Measurements from ENCODE around the gene SEMA5A. TPM values are rescaled to one million over a fixed set of nuclear protein-coding genes. Genes with fewer than 3 reads are reported as not detected.

The SEMA5A gene
- total RNA-seq, 4 donors from 2014 or later, result 0.46 to 3.2 (median 1.7) TPM

- Histone ChIP-seq H3K27ac (no peak overlapping the region), H3K4me1 (no peaks in the 10 kb centered on the region), H3K36me3 (no peaks in the 10 kb centered on the region), H3K4me3 (no peak overlapping the region), H3K27me3 (no peaks in the 10 kb centered on the region), H3K9me3 (no peaks in the 10 kb centered on the region)
- DNase-seq (no peak), ATAC-seq (no peak)
- intact Hi-C loops (cut with DNase I; ENCODE audit: low total_unique reads), result no loop called here
- TF ChIP-seq CTCF (IDR thresholded peaks at IDR 0.05 in 4 of 5, conservative IDR thresholded peaks at IDR 0.05 in 1 of 5) (no peak), POLR2A (IDR thresholded peaks at IDR 0.05) (no peak)
- in situ Hi-C loops (cut with MboI; ENCODE audit: low sequenced_read_pairs in 4 of 4), result loop anchor here in 1 of 4 donors (25.0 kb wide), 1 partner anchor 175 kb away; the partner anchor contains the start of gene SEMA5A
Observed at GRCh38 chr5:9362600-9362999, 183.3 kb downstream of the SEMA5A start.

GRCh38 chr5:9361835-9362234, 184.0 kb downstream of the SEMA5A start:
- no peak overlapping the region for H3K4me3 ChIP-seq
- no peaks in the 10 kb centered on the region for H3K27me3 ChIP-seq
- no peaks in the 10 kb centered on the region for H3K36me3 ChIP-seq
- no peaks in the 10 kb centered on the region for H3K9me3 ChIP-seq
- DNase-seq (peak in 1 of 2 donors; percentile 16), ATAC-seq (no peak)
- intact Hi-C loops (cut with DNase I; ENCODE audit: low total_unique reads) (loop anchor here (2.0 kb wide), 1 partner anchor 183 kb away; no protein-coding TSS in a partner anchor), in situ Hi-C loops (cut with MboI; ENCODE audit: low sequenced_read_pairs in 4 of 4) (loop anchor here in 1 of 4 donors (25.0 kb wide), 1 partner anchor 175 kb away; the partner anchor contains the start of gene SEMA5A)
- H3K4me1 ChIP-seq, result no peaks in the 10 kb centered on the region
- TF ChIP-seq CTCF (IDR thresholded peaks at IDR 0.05 in 4 of 5, conservative IDR thresholded peaks at IDR 0.05 in 1 of 5) (peak in 4 of 5 experiments; percentile 20 to 50 (median 32)), POLR2A (IDR thresholded peaks at IDR 0.05) (no peak)
- H3K27ac ChIP-seq, result no peak overlapping the region

GRCh38 chr5:9358961-9359685, 186.8 kb downstream of the SEMA5A start:
- Histone ChIP-seq H3K36me3 (no peaks in the 10 kb centered on the region), H3K4me1 (no peaks in the 10 kb centered on the region), H3K27me3 (no peaks in the 10 kb centered on the region), H3K27ac (no peak overlapping the region), H3K4me3 (no peak overlapping the region), H3K9me3 (no peaks in the 10 kb centered on the region)
- DNase-seq (no peak), ATAC-seq (no peak)
- in situ Hi-C loops (cut with MboI; ENCODE audit: low sequenced_read_pairs in 4 of 4) (loop anchor here in 1 of 4 donors (25.0 kb wide), 1 partner anchor 178 kb away; the partner anchor contains the start of gene SEMA5A), intact Hi-C loops (cut with DNase I; ENCODE audit: low total_unique reads) (no loop called here)
- TF ChIP-seq POLR2A (IDR thresholded peaks at IDR 0.05) (no peak), CTCF (IDR thresholded peaks at IDR 0.05 in 4 of 5, conservative IDR thresholded peaks at IDR 0.05 in 1 of 5) (no peak)

GRCh38 chr5:9356351-9356825, 189.5 kb downstream of the SEMA5A start:
- H3K36me3 ChIP-seq, result no peaks in the 10 kb centered on the region
- intact Hi-C loops (cut with DNase I; ENCODE audit: low total_unique reads) (no loop called here), in situ Hi-C loops (cut with MboI; ENCODE audit: low sequenced_read_pairs in 4 of 4) (loop anchor here in 1 of 4 donors (25.0 kb wide), 1 partner anchor 181 kb away; the partner anchor contains the start of gene SEMA5A)
- H3K27ac ChIP-seq, result no peak overlapping the region
- H3K9me3 ChIP-seq, result no peaks in the 10 kb centered on the region
- no peak for TF ChIP-seq POLR2A (IDR thresholded peaks at IDR 0.05)
- no peak for TF ChIP-seq CTCF (IDR thresholded peaks at IDR 0.05 in 4 of 5, conservative IDR thresholded peaks at IDR 0.05 in 1 of 5)
- no peak for ATAC-seq
- DNase-seq, result no peak
- H3K4me1 ChIP-seq, result no peaks in the 10 kb centered on the region
- no peak overlapping the region for H3K4me3 ChIP-seq
- no peaks in the 10 kb centered on the region for H3K27me3 ChIP-seq

Data from gastrocnemius medialis (tissue), 4 donors.